Esophagus muscularis mucosa (tissue), 4 donors: Measurements from ENCODE around the gene CASKIN1. TPM values are rescaled to one million over a fixed set of nuclear protein-coding genes. Genes with fewer than 3 reads are reported as not detected.
A peak's percentile ranks its signal among the peaks of the same experiment; 100 is the strongest.

Experiments used
- DNase-seq: peaks from one replicate; pipeline ENCODE4 v3.0.0-alpha.2; 2017; ENCODE audit errors: extremely low spot score
- H3K27ac ChIP-seq, 4 donors: fragments of 200-600 bp; sonication (generic); replicated peaks in 1 of 4; 1 replicate in 3 of 4; 2 replicates in 1 of 4; pipeline ENCODE4 v1.5.1; 2016 to 2019; ENCODE audit warnings: mild to moderate bottlenecking in 1 of 4
- H3K27me3 ChIP-seq, 4 donors: fragments of 200-600 bp; sonication (generic); one replicate each; pipeline versions ENCODE4 v1.5.1 to v1.6.0; 2016 to 2019
- H3K36me3 ChIP-seq, 4 donors: fragments of 200-600 bp; sonication (generic); one replicate each; pipeline ENCODE4 v1.5.1; 2016 to 2019
- H3K4me1 ChIP-seq, 4 donors: fragments of 200-600 bp; sonication (generic); one replicate each; pipeline ENCODE4 v1.5.1; 2016 to 2019
- H3K4me3 ChIP-seq, 4 donors: fragments of 200-600 bp; sonication (generic); 1 replicate in 2 of 4; 2 replicates in 2 of 4; pipeline ENCODE4 v1.5.1; 2016 to 2019; ENCODE audit warnings: mild to moderate bottlenecking in 4 of 4, moderate library complexity in 1 of 4
- H3K9me3 ChIP-seq, 4 donors: fragments of 200-600 bp; sonication (generic); 1 replicate in 3 of 4; 2 replicates in 1 of 4; pipeline ENCODE4 v1.5.1; 2016 to 2019
- CTCF ChIP-seq, 3 experiments: fragments of 200-600 bp in 2 of 3; fragments of 450-650 bp in 1 of 3; sonication (generic) in 2 of 3; IDR thresholded peaks; one replicate each; pipeline ENCODE4 v1.5.1; 2017 to 2019; ENCODE audit warnings: antibody characterized with exemption in 3 of 3, mild to moderate bottlenecking in 2 of 3, moderate library complexity in 1 of 3
- EP300 ChIP-seq: sonication (generic); formaldehyde crosslinking; IDR thresholded peaks from one replicate; pipeline ENCODE4 v1.6.1; 2017; ENCODE audit warnings: antibody characterized with exemption
- POLR2A ChIP-seq: fragments of 450-650 bp; IDR thresholded peaks from one replicate; pipeline ENCODE4 v1.6.1; 2017; ENCODE audit warnings: antibody characterized with exemption, moderate library complexity, mild to moderate bottlenecking, low read depth
- POLR2AphosphoS5 ChIP-seq, 2 donors: sonication (generic); formaldehyde crosslinking; IDR thresholded peaks; one replicate each; pipeline ENCODE4 v1.6.1; 2017; ENCODE audit warnings: antibody characterized with exemption in 2 of 2
- WGBS: methylation state at CpG from one replicate; pipeline ENCODE4 v1.1.5; 2018; 5-methylcytosine and 5-hydroxymethylcytosine counted together
- intact Hi-C: fragments of 100-400 bp; cut with DNase I; formaldehyde crosslinking; loops from one replicate; pipeline ENCODE4 v1.15.1; 2023
- total RNA-seq, 4 donors: library from RNA; depleted of rRNA; stranded (reverse); fragments of >200 nt; gene quantifications; one replicate each; pipeline versions ENCODE4 v1.1.0 to v1.2.1, GENCODE V29; 2016

CASKIN1 gene
- total RNA-seq, 4 donors from 2014 or later: under 0.01 to 0.32 (median 0.09) TPM

DNA sequence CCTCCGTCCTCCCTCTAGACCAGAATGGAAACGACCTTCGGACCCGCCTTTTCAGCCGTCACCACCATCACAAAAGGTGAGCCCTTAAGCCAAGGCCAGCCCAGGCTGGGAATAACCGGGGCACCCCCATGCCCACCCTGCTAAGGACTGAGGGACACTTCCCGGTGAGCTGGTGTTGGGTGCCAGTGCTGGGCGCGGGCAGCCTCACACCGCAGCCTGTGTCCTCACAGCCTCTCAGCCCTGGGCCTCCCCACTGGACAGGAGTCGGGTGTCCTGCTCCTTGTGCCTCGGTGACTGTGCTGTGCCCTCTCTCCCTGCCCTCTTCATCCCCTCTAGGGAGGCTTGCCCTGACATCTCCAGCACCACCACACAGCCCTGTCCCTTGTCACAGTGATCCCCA is 30.5 kb downstream of the CASKIN1 start:
- Histone ChIP-seq H3K36me3 (peaks cover 24 to 63% (median 53%) of the 10 kb centered on the region in 4 donors), H3K9me3 (no peaks in the 10 kb centered on the region), H3K27me3 (no peaks in the 10 kb centered on the region), H3K4me1 (peaks cover 0 to 36% (median 24%) of the 10 kb centered on the region in 4 donors), H3K27ac (no peak overlapping the region), H3K4me3 (no peak overlapping the region)
- intact Hi-C loops: no loop called here
- no peak for TF ChIP-seq CTCF (IDR thresholded peaks at IDR 0.05)
- TF ChIP-seq POLR2A: no peak
- TF ChIP-seq EP300: no peak
- no peak for TF ChIP-seq POLR2AphosphoS5 (IDR thresholded peaks at IDR 0.05)
- WGBS: 91% methylated on average over 11 of the region's 12 CpGs
- DNase-seq: no peak

GRCh38 chr16:2163211-2163881 is 33.1 kb downstream of the CASKIN1 start:
- Histone ChIP-seq H3K27me3 (no peaks in the 10 kb centered on the region), H3K4me1 (peaks cover 19 to 52% (median 49%) of the 10 kb centered on the region in 4 donors), H3K27ac (peak overlapping the region in 1 of 4 donors; percentile 90), H3K4me3 (no peak overlapping the region), H3K9me3 (no peaks in the 10 kb centered on the region), H3K36me3 (peaks cover 13 to 39% (median 35%) of the 10 kb centered on the region in 4 donors)
- intact Hi-C loops: loop anchor here (5.0 kb wide), 1 partner anchor 49 kb away; the partner anchor contains the start of genes BRICD5 and PGP
- 77% methylated on average over 5 of the region's 26 CpGs for WGBS
- DNase-seq: no peak
- TF ChIP-seq EP300 (no peak), POLR2A (no peak), CTCF (IDR thresholded peaks at IDR 0.05) (no peak), POLR2AphosphoS5 (IDR thresholded peaks at IDR 0.05) (no peak)

GRCh38 chr16:2162676-2163118 is 33.7 kb downstream of the CASKIN1 start:
- WGBS: 77% methylated on average over 7 of the region's 13 CpGs
- Histone ChIP-seq H3K36me3 (peaks cover 6 to 33% (median 28%) of the 10 kb centered on the region in 4 donors), H3K4me1 (peaks cover 25 to 58% (median 56%) of the 10 kb centered on the region in 4 donors), H3K27ac (peak overlapping the region in 1 of 4 donors; percentile 90), H3K4me3 (no peak overlapping the region), H3K27me3 (no peaks in the 10 kb centered on the region), H3K9me3 (no peaks in the 10 kb centered on the region)
- no peak for DNase-seq
- TF ChIP-seq EP300 (no peak), POLR2A (no peak), POLR2AphosphoS5 (IDR thresholded peaks at IDR 0.05) (no peak), CTCF (IDR thresholded peaks at IDR 0.05) (no peak)
- intact Hi-C loops: loop anchor here (5.0 kb wide), 1 partner anchor 50 kb away; the partner anchor contains the start of genes BRICD5 and PGP

- Histone ChIP-seq H3K4me1 (peaks cover 33 to 66% (median 64%) of the 10 kb centered on the region in 4 donors), H3K4me3 (no peak overlapping the region), H3K27ac (peak overlapping the region; percentile 90 to 96 (median 93)), H3K36me3 (peaks cover 0 to 25% (median 21%) of the 10 kb centered on the region in 4 donors), H3K9me3 (no peaks in the 10 kb centered on the region), H3K27me3 (no peaks in the 10 kb centered on the region)
- TF ChIP-seq CTCF (IDR thresholded peaks at IDR 0.05) (no peak), EP300 (no peak), POLR2A (no peak), POLR2AphosphoS5 (IDR thresholded peaks at IDR 0.05) (no peak)
- DNase-seq: no peak
- WGBS: 96% methylated on average over 7 of the region's 10 CpGs
- intact Hi-C loops: loop anchor here (5.0 kb wide), 1 partner anchor 50 kb away; the partner anchor contains the start of genes BRICD5 and PGP
Observed at GRCh38 chr16:2161911-2162310, 34.5 kb downstream of the CASKIN1 start.
